Hepatocyte (in vitro differentiated cells): Measurements from ENCODE around the gene KASH5. TPM values are rescaled to one million over a fixed set of nuclear protein-coding genes. Genes with fewer than 3 reads are reported as not detected.

Experiments used
- DNase-seq: peaks from one replicate; pipeline ENCODE4 v3.0.0-alpha.2; 2016; ENCODE audit warnings: low spot score
- H2AFZ ChIP-seq: fragments of 200-600 bp; sonication (generic); 2 replicates; pipeline ENCODE4 v1.6.0; 2016; ENCODE audit warnings: antibody characterized with exemption, mild to moderate bottlenecking
- H3K27ac ChIP-seq: fragments of 200-600 bp; sonication (generic); 2 replicates; pipeline ENCODE4 v1.5.1; 2016; ENCODE audit warnings: mild to moderate bottlenecking
- H3K27me3 ChIP-seq: fragments of 200-600 bp; sonication (generic); 2 replicates; pipeline ENCODE4 v1.6.1; 2016
- H3K36me3 ChIP-seq: fragments of 200-600 bp; sonication (generic); replicated peaks from 2 replicates; pipeline ENCODE4 v1.5.1; 2016; ENCODE audit warnings: low read depth; ENCODE audit not compliant: insufficient read depth
- H3K4me1 ChIP-seq: fragments of 200-600 bp; sonication (generic); 2 replicates; pipeline ENCODE4 v1.5.1; 2016; ENCODE audit warnings: mild to moderate bottlenecking, moderate library complexity; ENCODE audit not compliant: insufficient read depth
- H3K4me2 ChIP-seq: fragments of 200-600 bp; sonication (generic); 2 replicates; pipeline ENCODE4 v1.6.0; 2016
- H3K4me3 ChIP-seq: fragments of 200-600 bp; sonication (generic); 2 replicates; pipeline ENCODE4 v1.5.1; 2016; ENCODE audit warnings: mild to moderate bottlenecking
- H3K79me2 ChIP-seq: fragments of 200-600 bp; sonication (generic); 2 replicates; pipeline ENCODE4 v1.6.0; 2017; ENCODE audit warnings: mild to moderate bottlenecking
- H3K9me2 ChIP-seq: fragments of 200-600 bp; sonication (generic); replicated peaks from 2 replicates; pipeline ENCODE4 v1.6.0; 2017; ENCODE audit warnings: mild to moderate bottlenecking; ENCODE audit not compliant: insufficient read depth
- H3K9me3 ChIP-seq: fragments of 200-600 bp; sonication (generic); 2 replicates; pipeline ENCODE4 v1.5.1; 2016; ENCODE audit warnings: low read depth, mild to moderate bottlenecking
- H4K20me1 ChIP-seq: fragments of 200-600 bp; sonication (generic); 2 replicates; pipeline ENCODE4 v1.6.0; 2016; ENCODE audit warnings: mild to moderate bottlenecking; ENCODE audit not compliant: insufficient read depth, poor library complexity, severe bottlenecking
- CTCF ChIP-seq: fragments of 200-600 bp; sonication (generic); IDR thresholded peaks from 2 replicates; pipeline ENCODE4 v1.5.1; 2016; ENCODE audit warnings: antibody characterized with exemption, mild to moderate bottlenecking; ENCODE audit not compliant: poor library complexity
- EZH2 ChIP-seq: fragments of 200-600 bp; sonication (generic); IDR thresholded peaks from 2 replicates; pipeline ENCODE4 v1.6.1; 2016; ENCODE audit warnings: antibody characterized with exemption, mild to moderate bottlenecking, borderline replicate concordance
- EZH2phosphoT487 ChIP-seq: fragments of 200-600 bp; sonication (generic); IDR thresholded peaks from one replicate; pipeline ENCODE4 v1.6.1; 2018; ENCODE audit warnings: antibody characterized with exemption, mild to moderate bottlenecking, low read depth, moderate library complexity; ENCODE audit not compliant: unreplicated experiment, severe bottlenecking
- WGBS: methylation state at CpG from one replicate; pipeline ENCODE4 v1.1.6; 2016; ENCODE audit warnings: low lambda C conversion rate; ENCODE audit errors: missing lambda C conversion rate; 5-methylcytosine and 5-hydroxymethylcytosine counted together
- polyA plus RNA-seq: library from polyadenylated mRNA; unstranded; fragments of >200 nt; fragmentation: Nextera tagmentation; extraction: Ambion mirVana; gene quantifications from 2 replicates; pipeline ENCODE4 v1.2.1, GENCODE V29; 2016
- total RNA-seq: library from RNA; depleted of rRNA; stranded (reverse); fragments of >200 nt; gene quantifications from 2 replicates; pipeline ENCODE4 v1.2.3, GENCODE V29; 2014

Gene KASH5
- total and polyA plus RNA-seq, 2 experiments from 2014 or later, result not detected

GRCh38 chr19:49362048-49362928 is 25.8 kb upstream of the KASH5 start, which contains the start of gene TEAD2:
TSS of gene TEAD2 (minus strand) at chr19:49362416. CDS start at chr19:49360075, 2,341 bp downstream.
- H3K4me2 ChIP-seq, result peak within 1 kb of the TSS; percentile 75
- H3K9me2 ChIP-seq, result no peaks in the 10 kb centered on the region
- H3K27me3 ChIP-seq, result no peaks in the 10 kb centered on the region
- H3K4me3 ChIP-seq, result peak within 1 kb of the TSS; percentile 95
- H3K4me1 ChIP-seq, result no peaks in the 10 kb centered on the region
- no peaks in the 10 kb centered on the region for H3K36me3 ChIP-seq
- TF ChIP-seq EZH2phosphoT487 (no peak), CTCF (no peak), EZH2 (no peak)
- H3K9me3 ChIP-seq, result no peaks in the 10 kb centered on the region
- H3K79me2 ChIP-seq, result peaks cover 41% of the 10 kb centered on the region
- WGBS, result 2% methylated on average over 40 of the region's 52 CpGs
- peak; percentile 85 for DNase-seq
- peaks cover 3% of the 10 kb centered on the region for H4K20me1 ChIP-seq
- H2AFZ ChIP-seq, result peak within 1 kb of the TSS; percentile 8
- peak within 1 kb of the TSS; percentile 98 for H3K27ac ChIP-seq

GRCh38 chr19:49362929-49363267 is 25.2 kb upstream of the KASH5 start:
- H3K27me3 ChIP-seq, result no peaks in the 10 kb centered on the region
- H3K4me1 ChIP-seq, result no peaks in the 10 kb centered on the region
- H3K4me2 ChIP-seq, result peak overlapping the region; percentile 75
- H4K20me1 ChIP-seq, result no peaks in the 10 kb centered on the region
- WGBS, result under 1% methylated on average over 14 of the region's 14 CpGs
- H3K4me3 ChIP-seq, result peak overlapping the region; percentile 95
- no peaks in the 10 kb centered on the region for H3K36me3 ChIP-seq
- H3K27ac ChIP-seq, result peak overlapping the region; percentile 98
- TF ChIP-seq EZH2 (no peak), EZH2phosphoT487 (no peak), CTCF (no peak)
- H3K79me2 ChIP-seq, result peaks cover 35% of the 10 kb centered on the region
- peak overlapping the region; percentile 8 for H2AFZ ChIP-seq
- DNase-seq, result peak; percentile 65
- H3K9me2 ChIP-seq, result no peaks in the 10 kb centered on the region
- no peaks in the 10 kb centered on the region for H3K9me3 ChIP-seq

DNA sequence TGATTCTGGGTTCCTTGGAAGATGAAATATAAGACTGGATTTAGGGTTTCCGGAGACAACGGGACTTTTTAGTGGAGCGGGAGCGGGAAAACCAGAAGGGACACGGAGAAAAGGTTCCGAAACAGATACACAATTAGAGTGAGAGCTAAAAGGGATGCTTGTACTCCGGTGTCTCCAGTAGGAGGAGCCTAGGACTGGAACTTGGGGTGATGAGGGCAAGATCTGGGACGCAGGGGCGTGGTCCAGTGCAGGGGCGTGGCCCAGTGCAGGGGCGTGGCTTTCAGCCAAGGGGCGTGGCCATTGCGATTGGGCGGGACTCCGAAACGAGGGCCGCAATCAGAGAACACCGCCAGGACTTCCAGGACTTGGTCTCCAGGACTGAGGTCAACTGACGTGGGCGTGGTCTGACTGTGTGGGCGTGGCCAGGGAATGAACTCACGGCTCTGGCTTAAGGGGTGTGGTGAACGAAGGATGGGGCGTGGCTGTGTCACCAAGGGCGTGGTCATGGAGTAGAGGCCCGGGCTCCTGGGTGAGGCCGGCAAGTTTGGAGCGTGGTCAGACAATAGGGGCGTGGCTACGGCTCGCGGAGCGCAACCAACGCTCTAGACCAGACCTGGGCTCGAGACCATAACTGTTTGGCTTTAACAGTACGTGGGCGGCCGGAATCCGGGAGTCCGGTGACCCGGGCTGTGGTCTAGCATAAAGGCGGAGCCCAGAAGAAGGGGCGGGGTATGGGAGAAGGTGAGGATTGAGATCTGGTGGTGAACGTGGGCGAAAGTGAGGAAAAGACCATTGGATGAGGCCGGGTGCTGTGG is 24.6 kb upstream of the KASH5 start, which contains the start of gene DKKL1:
DKKL1 (plus strand) TSS at position 610 of the 815 bp plus-strand sequence; CDS start at position 732, 122 bp downstream.
- H3K27me3 ChIP-seq, result no peaks in the 10 kb centered on the region
- peak within 1 kb of the TSS; percentile 98 for H3K27ac ChIP-seq
- H3K9me2 ChIP-seq, result no peaks in the 10 kb centered on the region
- H3K4me2 ChIP-seq, result peak within 1 kb of the TSS; percentile 75
- H3K4me1 ChIP-seq, result no peaks in the 10 kb centered on the region
- 4% methylated on average over 46 of the region's 46 CpGs for WGBS
- peaks cover 35% of the 10 kb centered on the region for H3K79me2 ChIP-seq
- H2AFZ ChIP-seq, result peak within 1 kb of the TSS; percentile 49
- peak within 1 kb of the TSS; percentile 95 for H3K4me3 ChIP-seq
- peak; percentile 98 for DNase-seq
- no peaks in the 10 kb centered on the region for H3K36me3 ChIP-seq
- peak; percentile 12 for TF ChIP-seq CTCF
- TF ChIP-seq EZH2phosphoT487, result no peak
- no peaks in the 10 kb centered on the region for H4K20me1 ChIP-seq
- no peaks in the 10 kb centered on the region for H3K9me3 ChIP-seq
